ENCODE results near the gene CLEC19A.
"Not testable (repeated sequence)": the region's sequence is repeated elsewhere in the genome, so short reads cannot be mapped to it uniquely, and the experiment has no call there.

The CLEC19A gene

GRCh38 chr16:19287241-19287640, 1.7 kb downstream of the CLEC19A start:
- no peak for DNase-seq

GRCh38 chr16:19288872-19289799, 3.6 kb downstream of the CLEC19A start:
- no peak for DNase-seq

DNA sequence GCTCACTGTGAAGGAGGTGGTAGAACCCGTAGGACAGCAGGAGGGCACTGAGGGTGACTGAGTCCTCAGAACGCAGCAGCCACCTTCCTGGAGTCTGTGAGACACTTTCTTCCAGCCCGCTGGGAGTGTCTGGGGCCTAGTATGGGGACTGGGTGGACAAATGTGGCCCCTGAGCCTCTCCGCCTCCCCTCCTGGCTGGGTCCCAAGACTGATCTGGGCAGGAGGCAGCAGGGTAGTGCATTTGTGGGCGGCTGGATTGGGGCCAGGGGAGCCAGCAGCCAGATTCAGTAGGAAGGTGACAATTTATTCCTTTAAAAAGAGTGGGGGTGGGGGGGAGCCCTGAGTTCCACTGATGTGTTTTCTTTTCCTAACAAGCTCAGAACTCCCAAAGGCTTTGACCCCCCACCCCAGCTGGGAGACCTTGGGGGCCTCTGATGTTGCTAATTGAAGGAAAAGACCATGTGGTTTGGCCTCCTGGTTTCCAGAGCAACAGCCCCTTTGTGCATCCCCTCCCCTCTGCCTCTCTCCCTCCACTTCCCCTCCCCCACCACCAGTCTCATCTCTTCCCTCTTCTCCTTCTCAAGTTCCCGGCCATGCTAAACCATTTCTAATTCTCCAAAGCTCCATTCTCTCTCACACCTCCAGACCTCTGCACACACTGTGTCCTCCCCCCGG, 4.4 kb downstream of the CLEC19A start:
- no peak for DNase-seq

DNA sequence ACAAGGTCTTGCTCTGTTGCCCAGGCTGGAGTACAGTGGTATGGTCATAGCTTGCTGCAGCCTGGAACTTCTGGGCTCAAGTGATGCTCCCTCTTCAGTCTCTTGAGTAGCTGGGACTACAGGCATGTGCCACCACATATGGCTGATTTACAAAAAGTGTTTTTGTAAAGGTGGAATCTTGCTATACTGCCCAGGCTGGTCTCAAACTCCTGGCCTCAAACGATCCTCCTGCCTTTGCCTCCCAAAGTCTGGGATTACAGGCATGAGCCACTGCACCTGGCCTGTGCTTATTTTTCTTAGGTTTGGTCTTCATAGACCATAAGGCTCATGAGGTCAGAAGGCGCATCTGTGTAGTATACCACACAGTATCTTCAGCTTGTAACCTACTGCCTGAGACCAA, 5.3 kb downstream of the CLEC19A start:
- DNase-seq, result no peak

DNA sequence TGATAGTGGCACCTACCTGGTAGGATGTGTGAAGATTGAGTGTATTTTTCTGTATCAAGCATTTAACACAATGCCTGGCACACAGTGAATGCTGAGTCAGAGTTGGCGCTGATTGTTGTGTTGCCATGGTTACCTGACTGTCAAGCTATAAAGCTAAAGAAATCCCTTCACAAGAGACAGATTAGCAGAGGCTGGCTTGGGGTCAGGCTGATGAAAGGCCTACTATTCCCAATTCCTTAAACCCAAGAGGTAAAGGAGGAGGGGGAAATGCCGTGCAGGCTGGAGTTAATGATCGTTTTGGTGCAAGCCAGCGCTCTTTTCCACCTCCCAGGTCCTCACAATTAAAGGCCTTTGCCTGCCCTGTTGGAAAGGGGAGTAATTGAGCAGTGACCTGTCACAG, 5.9 kb downstream of the CLEC19A start:
- peak in 1 of 2 donors; percentile 5 for DNase-seq

DNA sequence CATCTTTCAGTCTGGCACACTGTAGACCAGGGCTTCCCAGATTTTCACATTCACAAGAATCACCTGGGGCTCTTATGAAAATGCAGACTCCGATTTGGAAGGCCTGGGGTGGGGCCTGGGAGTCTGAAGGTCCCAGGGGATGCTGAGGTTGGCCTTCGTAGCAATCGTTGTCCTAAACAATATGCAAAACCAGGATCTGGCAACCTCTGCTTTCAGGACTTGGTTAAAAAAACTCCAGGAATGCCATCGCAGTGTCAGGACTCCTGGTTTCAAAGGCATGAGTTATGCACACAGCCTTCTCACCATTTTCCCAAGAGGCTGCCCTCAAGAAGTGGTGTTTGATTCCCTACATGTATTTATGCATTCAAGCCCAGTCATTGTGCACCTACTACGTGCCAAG, 6.7 kb downstream of the CLEC19A start:
- DNase-seq, result no peak

DNA sequence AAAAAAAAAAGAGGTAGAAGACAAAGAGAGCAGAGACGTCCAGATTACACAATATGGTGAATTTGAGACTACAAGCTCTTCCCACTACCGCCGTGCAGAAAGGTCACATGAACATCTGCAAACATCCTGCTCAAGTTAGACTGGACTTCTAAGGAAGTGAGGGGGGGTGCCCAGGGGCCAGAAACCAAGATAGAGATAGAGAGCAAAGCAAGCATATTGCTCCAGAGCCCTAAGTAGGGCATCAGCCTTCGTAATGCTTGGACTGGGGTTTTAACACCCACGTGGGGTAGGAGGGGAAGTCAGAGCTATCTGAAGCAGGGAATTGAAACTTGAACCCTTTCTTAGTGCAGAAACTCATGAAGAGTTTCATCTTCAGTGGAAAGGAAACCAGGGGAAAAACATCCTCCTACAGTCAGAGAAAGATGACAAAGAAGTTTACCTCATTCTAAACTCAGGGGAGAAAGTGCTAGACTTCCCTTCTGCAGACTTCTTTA, 8.7 kb downstream of the CLEC19A start:
- peak; percentile 56 to 58 for DNase-seq

GRCh38 chr16:19295393-19295792, 9.9 kb downstream of the CLEC19A start:
- no peak for DNase-seq

DNA sequence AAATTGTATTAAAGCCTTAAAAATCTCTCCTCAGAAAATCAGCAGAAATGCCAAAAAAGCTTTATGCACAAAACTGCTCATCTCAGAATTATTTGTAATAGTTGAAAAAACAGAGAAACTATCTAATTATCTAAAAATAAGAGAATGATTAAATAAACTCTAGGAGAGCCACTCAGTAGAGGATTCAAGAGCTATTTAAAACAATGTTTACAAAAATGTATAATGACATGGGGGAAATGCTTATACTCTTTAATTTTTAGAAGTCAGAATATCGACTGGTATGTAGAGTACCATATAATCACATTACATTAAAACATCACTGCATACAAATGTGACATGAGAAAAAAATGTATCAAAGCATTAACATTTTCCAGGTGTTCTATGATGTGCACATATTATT, 11.9 kb downstream of the CLEC19A start:
- no peak for DNase-seq

DNA sequence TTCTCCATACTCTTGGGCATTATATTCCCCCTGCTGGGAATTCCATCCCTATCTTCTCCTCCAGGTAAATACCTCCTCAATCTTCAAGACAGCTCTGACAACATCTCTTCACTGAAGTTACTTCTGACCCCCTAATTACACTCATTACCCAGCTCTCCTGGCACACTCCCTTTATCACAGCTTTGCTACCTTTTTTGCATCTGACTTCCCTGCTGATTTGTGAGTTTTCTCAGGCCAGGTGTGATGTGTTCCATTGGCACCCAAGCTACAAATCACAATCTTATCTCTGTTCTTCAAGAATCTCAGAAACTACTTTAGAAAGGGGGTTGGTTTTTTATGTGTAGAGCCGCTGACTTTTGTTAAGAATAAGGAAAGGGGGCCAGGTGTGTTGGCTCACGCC, 14.0 kb downstream of the CLEC19A start:
- no peak for DNase-seq

DNA sequence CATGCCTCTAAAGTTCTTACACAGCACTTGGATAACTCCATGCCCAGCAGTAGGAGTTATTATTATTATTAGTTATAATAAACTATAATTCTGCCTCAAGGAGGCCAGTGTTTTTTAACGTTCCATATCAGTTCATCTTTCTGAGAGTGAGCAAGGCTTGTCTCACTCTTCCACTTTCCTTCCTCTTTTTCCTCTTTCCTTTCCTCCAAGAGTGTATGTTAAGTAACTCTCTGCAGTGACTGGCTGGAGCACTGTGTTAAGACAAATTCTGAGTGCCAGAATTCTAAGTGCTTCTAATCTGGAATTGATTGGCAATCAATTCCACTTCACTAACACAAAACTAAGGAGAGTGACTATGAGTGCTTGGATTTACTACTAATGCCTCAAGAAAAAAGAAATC, 16.4 kb downstream of the CLEC19A start:
- DNase-seq, result no peak

DNA sequence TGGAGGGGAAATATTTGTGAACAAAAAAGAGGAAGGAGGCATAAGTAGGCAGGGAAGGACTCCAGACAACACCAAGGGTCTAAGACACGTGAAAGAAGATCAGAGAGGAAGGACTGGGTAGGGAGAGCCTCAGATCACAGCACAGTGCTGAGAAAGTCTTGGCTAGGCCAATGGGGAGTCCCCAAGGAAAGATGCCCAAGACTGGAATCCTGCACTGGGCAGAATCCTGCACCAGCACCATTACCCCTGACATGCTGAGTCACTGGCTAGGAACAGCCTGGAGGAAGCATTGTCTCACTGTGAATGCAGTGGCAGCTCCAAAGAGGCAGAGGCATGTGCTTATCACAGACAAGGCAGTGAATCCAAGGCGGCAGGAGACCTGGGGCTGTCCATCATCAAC, 19.2 kb downstream of the CLEC19A start:
- DNase-seq, result no peak

DNA sequence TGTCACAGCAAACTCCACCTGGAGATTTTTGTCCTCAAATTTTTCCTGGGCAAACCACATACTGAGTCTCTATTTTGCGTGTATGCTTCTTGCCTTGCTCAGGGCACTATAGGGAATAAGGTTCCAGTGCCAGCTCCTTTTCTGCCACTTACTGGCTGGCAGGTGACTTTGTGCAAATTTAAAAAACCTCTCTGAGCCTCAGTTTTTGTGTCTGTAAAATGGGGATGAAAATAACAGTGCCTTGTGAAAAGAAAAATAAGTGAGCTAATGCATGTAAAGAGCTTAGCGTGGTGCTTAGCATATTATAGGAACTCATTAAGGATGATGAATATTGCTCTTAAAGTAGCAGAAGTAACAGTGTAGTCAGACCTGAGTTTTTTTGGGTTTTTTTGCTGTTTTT, 19.9 kb downstream of the CLEC19A start:
- no peak for DNase-seq

GRCh38 chr16:19307587-19308241, 22.2 kb downstream of the CLEC19A start:
- peak in 1 of 2 donors; percentile 11 for DNase-seq

DNA sequence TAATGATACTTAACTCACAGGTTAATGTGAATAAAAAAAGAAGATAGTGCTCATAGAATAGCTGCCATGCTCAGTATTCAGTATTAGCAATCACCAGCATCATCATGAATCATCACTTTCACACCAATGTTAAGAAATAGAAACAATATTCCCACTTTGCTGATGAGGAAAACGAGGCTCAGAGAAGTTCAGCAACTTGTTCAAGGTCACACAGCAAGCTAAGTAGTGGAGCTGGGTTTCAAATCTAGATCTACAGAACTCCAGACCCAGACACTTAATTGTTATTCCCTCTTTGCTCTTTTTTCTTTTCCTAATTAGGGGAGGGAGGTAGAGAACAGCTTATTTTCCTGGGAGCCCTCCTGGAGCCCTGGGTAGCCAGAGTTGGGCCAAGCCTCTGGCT, 22.9 kb downstream of the CLEC19A start:
- no peak for DNase-seq

GRCh38 chr16:19309178-19309577, 23.6 kb downstream of the CLEC19A start:
- no peak for DNase-seq

DNA sequence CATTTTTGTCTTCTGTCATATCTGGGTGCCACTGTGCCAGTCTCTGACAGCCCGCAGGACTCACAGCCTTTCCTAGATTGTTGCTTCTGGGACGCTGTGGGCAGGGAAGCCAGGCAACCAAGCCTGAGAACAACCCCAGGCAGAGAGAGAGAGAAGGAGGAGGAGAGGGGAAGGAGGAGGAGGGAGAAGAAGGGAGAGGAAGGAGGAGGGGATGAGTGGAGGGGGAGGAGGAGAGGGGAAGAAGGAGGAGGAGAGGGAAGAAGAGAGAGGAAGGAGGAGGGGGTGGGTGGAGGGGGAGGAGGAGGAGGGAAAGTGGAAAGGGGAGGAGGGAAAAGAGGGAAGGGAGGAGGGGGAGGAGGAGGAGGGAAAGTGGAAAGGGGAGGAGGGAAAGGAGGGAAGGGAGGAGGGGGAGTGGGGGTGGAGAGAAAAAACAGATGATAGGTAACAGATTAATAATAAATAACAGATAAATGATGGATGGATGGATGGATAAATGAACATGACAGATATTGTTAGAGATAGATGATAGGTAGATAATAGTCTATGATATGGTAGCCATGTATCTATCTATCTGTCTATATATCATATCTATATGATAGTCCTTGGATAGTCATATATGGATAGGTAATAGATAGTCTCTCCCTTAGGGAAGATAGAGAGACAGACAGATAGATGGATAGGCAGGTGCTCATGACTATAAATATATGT, 29.3 kb downstream of the CLEC19A start:
- no peak for DNase-seq

DNA sequence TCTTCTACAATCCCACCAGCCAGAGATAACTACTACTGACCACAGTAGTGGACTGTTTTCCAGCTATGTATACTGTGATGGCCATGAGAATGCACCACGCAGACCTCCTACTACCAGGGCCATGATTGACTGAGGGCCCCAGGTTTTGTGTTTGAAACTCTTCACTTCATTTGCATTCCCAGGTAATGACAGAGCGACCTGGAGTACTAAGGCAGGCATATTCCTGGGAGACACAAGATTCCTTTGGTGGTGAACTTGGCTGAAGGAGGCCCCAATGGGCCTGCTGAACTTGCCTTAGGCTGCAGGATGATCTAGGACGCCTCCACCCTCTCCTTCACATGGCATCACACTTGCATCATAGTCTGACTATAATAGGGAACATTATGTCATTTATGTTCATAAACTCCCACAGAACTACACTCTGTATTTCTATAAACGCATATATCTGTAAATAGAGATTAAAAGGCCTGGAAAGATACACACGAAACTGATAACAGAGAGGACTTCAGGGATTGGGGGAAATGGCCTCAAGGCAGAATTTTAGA, 30.4 kb downstream of the CLEC19A start:
- no peak for DNase-seq

GRCh38 chr16:19316846-19317245, 31.3 kb downstream of the CLEC19A start:
- DNase-seq, result no peak

DNA sequence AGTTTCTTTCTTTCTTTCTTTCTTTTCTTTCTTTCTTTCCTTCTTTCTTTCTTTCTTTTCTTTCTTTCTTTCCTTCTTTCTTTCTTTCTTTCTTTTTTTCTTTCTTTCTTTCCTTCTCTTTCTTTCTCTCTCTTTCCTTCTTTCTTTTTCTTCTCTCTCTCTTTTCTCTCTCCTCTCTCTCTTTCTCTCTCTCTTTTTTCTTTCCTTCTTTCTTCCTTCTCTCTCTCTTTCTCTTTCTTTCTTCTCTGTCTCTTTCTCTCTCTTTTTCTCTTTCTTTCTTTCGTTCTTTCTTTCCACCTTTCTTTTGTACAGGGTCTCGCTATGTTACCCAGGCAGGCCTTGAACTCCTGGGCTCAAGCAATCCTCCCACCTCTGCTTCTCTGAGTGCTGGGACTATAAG, 35.7 kb downstream of the CLEC19A start:
- not testable (repeated sequence) for DNase-seq

- no peak for DNase-seq
These were observed 38.1 kb downstream of the CLEC19A start for GRCh38 chr16:19323596-19323995.

- no peak for DNase-seq
These were observed 42.8 kb downstream of the CLEC19A start for GRCh38 chr16:19328364-19328763.

DNA sequence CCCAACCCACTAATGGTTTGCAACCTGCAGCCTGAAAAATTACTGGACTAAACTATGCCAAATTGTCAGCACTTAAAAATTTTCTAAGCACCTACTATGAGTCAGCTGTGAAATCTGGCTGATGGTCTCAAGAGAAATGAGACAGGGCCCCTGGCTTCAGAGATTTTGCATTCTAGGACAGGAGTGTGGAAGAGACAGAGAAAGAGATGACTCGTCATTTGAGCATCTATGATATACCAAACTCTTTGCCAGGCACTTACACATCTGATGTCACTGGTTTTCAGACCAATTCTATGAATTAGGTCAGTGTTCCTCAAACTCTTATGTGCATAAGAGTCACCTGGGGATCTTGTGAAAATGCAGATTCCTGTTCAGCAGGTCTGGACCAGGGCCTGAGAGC, 44.4 kb downstream of the CLEC19A start:
- no peak for DNase-seq
